Astrocyte of the cerebellum (primary cell): Measurements from ENCODE around the gene MKLN1.

Experiments used
- DNase-seq: peaks from one replicate; pipeline ENCODE4 v3.0.0-alpha.2; 2011; ENCODE audit warnings: low read depth
- H3K4me3 ChIP-seq: 2 replicates; pipeline ENCODE4 v1.5.1; 2011; ENCODE audit warnings: mild to moderate bottlenecking, low read depth, low read length, moderate library complexity
- CTCF ChIP-seq: IDR thresholded peaks from 2 replicates; pipeline ENCODE4 v1.5.1; 2012; ENCODE audit warnings: low read length, low read depth, moderate library complexity, mild to moderate bottlenecking; ENCODE audit errors: missing control alignments
- in situ Hi-C: cut with HindIII; loops from 2 replicates; pipeline ENCODE4 v1.10.0; 2017; ENCODE audit warnings: low sequenced_read_pairs

MKLN1 gene

GRCh38 chr7:131357282-131357880 is 29.7 kb downstream of the MKLN1 start:
- DNase-seq = no peak
- no peak overlapping the region for H3K4me3 ChIP-seq
- TF ChIP-seq CTCF = no peak
- in situ Hi-C loops = no loop called here

GRCh38 chr7:131358636-131359035 is 31.0 kb downstream of the MKLN1 start:
- no peak for DNase-seq
- no peak for TF ChIP-seq CTCF
- no peak overlapping the region for H3K4me3 ChIP-seq
- in situ Hi-C loops = no loop called here

GRCh38 chr7:131359136-131359776 is 31.6 kb downstream of the MKLN1 start:
- TF ChIP-seq CTCF = no peak
- no peak overlapping the region for H3K4me3 ChIP-seq
- in situ Hi-C loops = no loop called here
- DNase-seq = no peak

- H3K4me3 ChIP-seq = no peak overlapping the region
- in situ Hi-C loops = no loop called here
- DNase-seq = no peak
- no peak for TF ChIP-seq CTCF
Observed at GRCh38 chr7:131363719-131364118, 36.0 kb downstream of the MKLN1 start.

GRCh38 chr7:131364767-131365344 is 37.2 kb downstream of the MKLN1 start:
- no peak for DNase-seq
- H3K4me3 ChIP-seq = no peak overlapping the region
- TF ChIP-seq CTCF = no peak
- in situ Hi-C loops = no loop called here

- DNase-seq = no peak
- no peak overlapping the region for H3K4me3 ChIP-seq
- in situ Hi-C loops = no loop called here
- no peak for TF ChIP-seq CTCF
Observed at GRCh38 chr7:131365838-131366237, 38.2 kb downstream of the MKLN1 start.
